HG03064 (cell line): ENCODE data around the gene SNED1.

ENCODE experiments used
- ATAC-seq: cut with Tn5 transposase; IDR thresholded peaks from one replicate; pipeline ENCODE4 v1.9.1; 2021; ENCODE audit warnings: low read depth; ENCODE audit not compliant: unreplicated experiment

SNED1 gene

GRCh38 chr2:241141214-241141770 lies 142.9 kb downstream of the SNED1 start:
- no peak for ATAC-seq

DNA sequence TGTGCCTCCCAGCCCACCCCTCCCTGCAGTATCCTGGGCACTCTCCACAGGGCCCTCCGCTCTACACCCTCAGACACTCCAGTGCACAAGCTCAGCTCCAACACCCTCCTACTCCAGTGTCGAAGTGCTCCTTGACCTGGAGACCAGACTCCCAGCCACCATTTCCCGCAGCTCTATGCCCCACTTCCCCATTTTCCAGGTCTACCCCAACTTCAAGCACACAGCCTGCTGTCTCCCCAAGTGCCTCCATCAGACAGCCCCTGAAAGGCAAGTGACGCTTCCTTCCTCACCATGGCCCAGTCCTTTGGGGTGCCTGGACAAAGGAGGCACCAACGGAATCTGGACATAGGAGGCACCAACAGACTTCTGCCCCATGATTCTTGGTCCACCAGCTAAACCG lies 143.6 kb downstream of the SNED1 start:
- ATAC-seq: no peak

GRCh38 chr2:241142593-241142992 lies 144.2 kb downstream of the SNED1 start:
- ATAC-seq: no peak
